Right lobe of liver (tissue), 6 donors: ENCODE data around the gene HDGF. TPM values are rescaled to one million over a fixed set of nuclear protein-coding genes. Genes with fewer than 3 reads are reported as not detected.

Experiments
- ATAC-seq, 4 donors: fragments of 200-7000 bp; cut with Tn5 transposase; one replicate each; pipeline ENCODE4 v1.9.1; 2020; ENCODE audit warnings: mild to moderate bottlenecking in 4 of 4, moderate library complexity in 4 of 4
- DNase-seq, 3 donors: peaks; one replicate each; pipeline ENCODE4 v3.0.0-alpha.2; 2020
- H3K27ac ChIP-seq, 3 donors: fragments of 200-600 bp; one replicate each; pipeline ENCODE4 v1.8.0; 2022
- H3K27me3 ChIP-seq, 2 donors: fragments of 200-600 bp; one replicate each; pipeline ENCODE4 v1.8.0; 2022
- H3K36me3 ChIP-seq, 4 donors: fragments of 200-600 bp; sonication (generic) in 1 of 4; one replicate each; pipeline versions ENCODE4 v1.5.1 to v1.8.0; 2017 to 2022; ENCODE audit warnings: control low read depth in 1 of 4
- H3K4me1 ChIP-seq, 4 donors: fragments of 200-600 bp; sonication (generic) in 1 of 4; one replicate each; pipeline versions ENCODE4 v1.5.1 to v1.8.0; 2017 to 2022; ENCODE audit warnings: control low read depth in 1 of 4
- H3K4me3 ChIP-seq, 3 donors: fragments of 200-600 bp; one replicate each; pipeline ENCODE4 v1.8.0; 2022
- H3K9me3 ChIP-seq, 4 donors: fragments of 200-600 bp; sonication (generic) in 1 of 4; one replicate each; pipeline versions ENCODE4 v1.5.1 to v1.8.0; 2017 to 2022; ENCODE audit warnings: control low read depth in 1 of 4
- POLR2A ChIP-seq: fragments of 450-650 bp; IDR thresholded peaks from one replicate; pipeline ENCODE4 v1.6.1; 2017; ENCODE audit warnings: antibody characterized with exemption, mild to moderate bottlenecking
- WGBS: methylation state at CpG from one replicate; pipeline ENCODE4 v1.1.6; 2018; ENCODE audit warnings: low coverage, low lambda C conversion rate; ENCODE audit not compliant: insufficient coverage; ENCODE audit errors: missing lambda C conversion rate; 5-methylcytosine and 5-hydroxymethylcytosine counted together
- intact Hi-C, 2 donors: fragments of 100-400 bp; cut with DNase I; formaldehyde crosslinking; loops; one replicate each; pipeline versions ENCODE4 v1.11.2 to v1.14.1; 2022
- long read RNA-seq: library from polyadenylated mRNA; unstranded; transcript quantifications from one replicate; pipeline ENCODE4 v2.0.0, GENCODE V29; 2019
- total RNA-seq, 6 experiments: library from RNA; depleted of rRNA in 2 of 6; stranded (reverse); fragments of >200 nt in 2 of 6; fragmentation: NEBNext Ultra II Directional in 3 of 6; extraction: Animal tissue kit (Norgen Biotek cat#: 25700) in 3 of 6; gene quantifications; one replicate each; pipeline versions ENCODE4 v1.1.0 to v1.2.4, GENCODE V29; 2016 to 2023
- TF ChIP-seq, protein P1 (sequence below), 4 donors: fragments of 200-600 bp in 3 of 4; fragments of 450-650 bp in 1 of 4; IDR thresholded peaks; one replicate each; pipeline versions ENCODE4 v1.5.1 to v1.8.0; 2016 to 2022; ENCODE audit warnings: antibody characterized with exemption in 4 of 4, mild to moderate bottlenecking in 2 of 4
- donor health status: DM: no; HTN: yes; CAD: no.
- donor health status: DM: no; HTN: no; CAD: no.
- donor health status: DM: no; HTN: no; CAD: no.
- donor health status: DM: no; HTN: yes; CAD: no.
- donor health status: DM: no; HTN: yes; CAD: no.

Gene HDGF
- 100 to 1,000 TPM; 131 to 192 (median 157) TPM for total RNA-seq
- long read RNA-seq, partial matches to known transcripts, result 2 of 12 reads
- long read RNA-seq, other reads (novel, unspliced or antisense), result 10 of 12 reads

DNA sequence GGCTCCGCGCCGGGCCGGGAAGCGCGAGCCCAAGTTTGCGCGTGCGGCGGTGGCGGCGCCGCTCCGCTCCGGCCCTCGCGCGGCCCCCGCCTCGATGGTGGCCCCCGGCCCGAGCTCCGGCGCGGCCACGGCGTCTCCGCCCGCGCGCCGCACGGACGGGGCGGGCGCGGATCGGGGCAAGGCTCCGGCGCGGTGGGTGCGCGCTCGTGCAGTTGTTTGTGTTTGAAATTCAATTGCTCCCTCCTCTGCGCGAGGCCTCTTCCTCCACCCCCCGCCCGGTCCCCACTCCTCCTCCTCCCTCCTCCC lies at the start of gene HDGF:
Gene HDGF, minus strand, starts transcription at position 225 of the 306 bp plus-strand sequence. CDS start 246 bp downstream, outside the sequence.
- TF ChIP-seq POLR2A, result peak; percentile 61
- TF ChIP-seq, protein P1, sequence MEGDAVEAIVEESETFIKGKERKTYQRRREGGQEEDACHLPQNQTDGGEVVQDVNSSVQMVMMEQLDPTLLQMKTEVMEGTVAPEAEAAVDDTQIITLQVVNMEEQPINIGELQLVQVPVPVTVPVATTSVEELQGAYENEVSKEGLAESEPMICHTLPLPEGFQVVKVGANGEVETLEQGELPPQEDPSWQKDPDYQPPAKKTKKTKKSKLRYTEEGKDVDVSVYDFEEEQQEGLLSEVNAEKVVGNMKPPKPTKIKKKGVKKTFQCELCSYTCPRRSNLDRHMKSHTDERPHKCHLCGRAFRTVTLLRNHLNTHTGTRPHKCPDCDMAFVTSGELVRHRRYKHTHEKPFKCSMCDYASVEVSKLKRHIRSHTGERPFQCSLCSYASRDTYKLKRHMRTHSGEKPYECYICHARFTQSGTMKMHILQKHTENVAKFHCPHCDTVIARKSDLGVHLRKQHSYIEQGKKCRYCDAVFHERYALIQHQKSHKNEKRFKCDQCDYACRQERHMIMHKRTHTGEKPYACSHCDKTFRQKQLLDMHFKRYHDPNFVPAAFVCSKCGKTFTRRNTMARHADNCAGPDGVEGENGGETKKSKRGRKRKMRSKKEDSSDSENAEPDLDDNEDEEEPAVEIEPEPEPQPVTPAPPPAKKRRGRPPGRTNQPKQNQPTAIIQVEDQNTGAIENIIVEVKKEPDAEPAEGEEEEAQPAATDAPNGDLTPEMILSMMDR (IDR thresholded peaks at IDR 0.05), result no peak
- ATAC-seq (no peak), DNase-seq (no peak)
- no peaks in the 10 kb centered on the region for H3K36me3 ChIP-seq
- H3K9me3 ChIP-seq, result no peaks in the 10 kb centered on the region
- WGBS, result 2% methylated on average over 10 of the region's 48 CpGs
- no peaks in the 10 kb centered on the region for H3K27me3 ChIP-seq
- H3K27ac ChIP-seq, result peak within 1 kb of the TSS; percentile 96 to 97 (median 97)
- intact Hi-C loops, result no loop called here
- peaks cover 0 to 36% (median 19%) of the 10 kb centered on the region in 4 donors for H3K4me1 ChIP-seq
- peak within 1 kb of the TSS; percentile 73 to 89 (median 78) for H3K4me3 ChIP-seq

DNA sequence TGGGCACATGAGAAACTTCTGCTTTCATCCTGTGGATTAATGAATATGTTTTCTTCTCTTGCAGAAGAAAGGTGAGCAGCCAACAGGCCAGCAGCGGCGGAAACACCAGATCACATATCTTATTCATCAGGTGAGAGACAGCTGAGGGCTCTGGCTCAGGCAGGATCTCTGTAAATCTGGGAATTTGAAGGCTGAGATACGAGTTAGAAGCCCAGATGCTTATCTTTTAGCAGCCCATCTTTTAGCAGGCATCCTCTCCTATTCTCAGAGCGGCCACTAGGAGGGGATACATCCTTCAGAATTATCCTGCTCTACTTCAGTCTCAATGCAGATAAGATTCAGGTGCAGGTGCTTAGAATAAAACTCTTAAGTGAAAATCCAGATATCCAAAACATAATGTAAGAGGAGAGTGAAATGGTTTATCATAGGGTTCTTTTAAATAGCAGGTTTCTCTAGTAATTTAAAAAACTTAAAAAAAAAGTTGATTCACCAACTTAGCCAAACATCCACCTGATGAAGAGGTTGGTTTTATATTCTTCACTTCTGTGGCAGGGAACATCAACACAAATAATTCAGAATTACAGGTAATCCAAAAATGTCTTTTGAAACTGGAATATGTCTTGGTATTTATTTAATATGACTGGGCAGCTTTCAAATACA lies 45.9 kb upstream of the HDGF start:
- H3K27me3 ChIP-seq, result no peaks in the 10 kb centered on the region
- no peak for DNase-seq
- 24% methylated on average over 2 of the region's 4 CpGs for WGBS
- peaks cover 11 to 56% (median 32%) of the 10 kb centered on the region in 4 donors for H3K36me3 ChIP-seq
- H3K4me3 ChIP-seq, result no peak overlapping the region
- ATAC-seq, result peak; percentile 56 to 78 (median 74)
- H3K27ac ChIP-seq, result peak overlapping the region in 1 of 3 donors; percentile 64
- H3K4me1 ChIP-seq, result peaks cover 0 to 42% (median 0%) of the 10 kb centered on the region in 4 donors
- no peak for TF ChIP-seq POLR2A
- TF ChIP-seq, protein P1 (IDR thresholded peaks at IDR 0.05), result peak; percentile 62 to 74 (median 70)
- no peaks in the 10 kb centered on the region for H3K9me3 ChIP-seq
- intact Hi-C loops, result no loop called here

DNA sequence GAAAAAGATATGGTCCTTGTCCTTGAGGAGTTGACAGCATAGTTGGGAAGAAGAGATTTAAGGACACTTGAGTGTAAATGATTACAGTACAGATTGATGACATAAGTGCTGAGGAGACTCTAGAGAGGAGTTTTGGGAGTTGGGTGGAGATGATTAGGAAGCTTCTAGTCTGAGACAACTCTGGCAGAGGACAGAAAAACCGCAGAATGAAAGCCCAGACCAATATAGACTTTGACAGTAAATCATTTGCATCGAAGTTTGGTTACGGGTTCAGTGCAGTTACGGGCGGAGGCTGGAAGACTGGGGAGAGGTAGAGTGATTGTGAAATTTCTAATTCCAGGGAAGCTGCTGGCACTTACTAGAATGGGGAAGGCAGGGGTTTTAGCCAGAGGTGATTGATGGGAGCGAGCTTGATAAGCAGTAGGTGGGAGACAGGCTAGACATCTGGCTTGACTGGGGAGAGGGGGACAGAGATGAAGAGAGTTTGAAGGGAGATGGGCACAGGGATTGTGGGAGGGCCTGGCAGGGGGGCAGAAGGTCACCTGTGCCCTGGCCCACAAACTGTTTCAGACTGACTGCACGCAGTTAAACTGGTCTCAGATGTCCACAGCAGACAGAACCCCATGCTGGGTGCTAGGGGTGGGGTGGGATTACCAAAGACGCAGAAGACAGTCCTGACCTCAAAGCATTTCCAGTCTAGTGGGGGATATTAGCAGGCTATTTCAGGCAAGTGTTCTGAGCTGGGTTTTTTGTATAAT lies 45.0 kb upstream of the HDGF start:
- TF ChIP-seq, protein P1 (IDR thresholded peaks at IDR 0.05), result no peak
- no peak for TF ChIP-seq POLR2A
- no peaks in the 10 kb centered on the region for H3K9me3 ChIP-seq
- peak overlapping the region in 1 of 3 donors; percentile 64 for H3K27ac ChIP-seq
- no peaks in the 10 kb centered on the region for H3K27me3 ChIP-seq
- intact Hi-C loops, result no loop called here
- H3K36me3 ChIP-seq, result peaks cover 11 to 64% (median 36%) of the 10 kb centered on the region in 4 donors
- peak in 3 of 4 donors; percentile 28 to 77 (median 46) for ATAC-seq
- 65% methylated on average over 7 of the region's 8 CpGs for WGBS
- DNase-seq, result no peak
- peaks cover 0 to 42% (median 0%) of the 10 kb centered on the region in 4 donors for H3K4me1 ChIP-seq
- H3K4me3 ChIP-seq, result no peak overlapping the region

DNA sequence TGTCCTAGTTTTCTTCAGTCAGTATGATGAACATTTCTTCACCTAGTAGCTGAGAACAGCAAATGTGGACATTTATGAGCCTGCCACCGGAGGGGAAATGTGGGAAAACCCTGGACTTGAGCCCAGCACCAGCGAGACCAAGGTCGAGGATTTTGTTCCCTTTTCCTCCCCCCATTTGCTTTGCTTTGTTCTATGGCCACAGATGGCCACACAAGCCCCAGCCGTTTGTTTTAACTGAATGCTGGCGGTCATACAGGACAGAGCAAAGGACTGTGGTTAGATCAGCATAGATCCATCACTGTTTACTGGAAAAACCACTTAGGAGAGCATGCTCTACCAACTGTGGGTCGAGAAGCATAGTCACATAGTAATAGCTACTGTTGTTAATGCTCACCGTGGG lies 44.3 kb upstream of the HDGF start:
- no peak overlapping the region for H3K4me3 ChIP-seq
- H3K9me3 ChIP-seq, result no peaks in the 10 kb centered on the region
- TF ChIP-seq, protein P1 (IDR thresholded peaks at IDR 0.05), result no peak
- no peak for TF ChIP-seq POLR2A
- no peaks in the 10 kb centered on the region for H3K27me3 ChIP-seq
- intact Hi-C loops, result no loop called here
- ATAC-seq (peak in 3 of 4 donors; percentile 38 to 83 (median 70)), DNase-seq (no peak)
- H3K27ac ChIP-seq, result peak overlapping the region in 1 of 3 donors; percentile 64
- 23% methylated on average over 7 of the region's 7 CpGs for WGBS
- peaks cover 0 to 35% (median 0%) of the 10 kb centered on the region in 4 donors for H3K4me1 ChIP-seq
- H3K36me3 ChIP-seq, result peaks cover 8 to 65% (median 37%) of the 10 kb centered on the region in 4 donors
